ENCODE results near the gene PELI2.

The PELI2 gene

DNA sequence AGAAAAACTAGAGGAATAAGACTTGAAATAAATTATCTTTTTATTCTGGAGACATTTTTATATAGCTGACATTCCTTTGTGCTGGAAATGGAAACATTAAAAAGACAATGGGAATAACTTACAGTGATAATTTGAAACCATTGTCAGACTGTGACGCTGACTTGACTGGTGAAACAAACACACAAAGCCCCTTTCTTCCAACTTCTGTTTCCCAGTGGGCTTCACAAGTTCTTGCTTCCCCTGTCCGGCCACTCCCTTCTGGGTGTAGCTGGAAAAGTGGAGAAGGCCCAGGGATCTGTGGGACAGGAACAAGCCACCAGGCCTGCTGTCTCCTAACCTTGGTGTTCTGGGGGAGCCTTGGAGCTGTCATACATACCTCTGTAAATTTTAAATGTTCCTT lies 58.8 kb downstream of the PELI2 start:
- H3K4me3 ChIP-seq (ENCODE audit: low read length), result no peak overlapping the region
- no peak for DNase-seq
- no peaks in the 10 kb centered on the region for H3K27me3 ChIP-seq (replicated peaks; ENCODE audit: insufficient read depth, low read length)
- no peaks in the 10 kb centered on the region for H3K9me2 ChIP-seq (replicated peaks; ENCODE audit: insufficient read depth, low read length)
- H3K9ac ChIP-seq (ENCODE audit: low read length), result no peak overlapping the region
- H2AFZ ChIP-seq (ENCODE audit: low read length), result no peak overlapping the region
- no peaks in the 10 kb centered on the region for H3K4me1 ChIP-seq (ENCODE audit: low read length)
- no peaks in the 10 kb centered on the region for H3K36me3 ChIP-seq (replicated peaks; ENCODE audit: insufficient read depth, low read length)
- no peak overlapping the region for H3K4me2 ChIP-seq (ENCODE audit: low read depth, low read length)
- H3F3A ChIP-seq (ENCODE audit: insufficient read depth, low read length), result no peaks in the 10 kb centered on the region
- TF ChIP-seq CTCF (IDR thresholded peaks at IDR 0.05; ENCODE audit: low read length) (no peak), EZH2 (optimal IDR thresholded peaks at IDR 0.05; ENCODE audit: low read depth, low read length) (no peak), EZH2phosphoT487 (IDR thresholded peaks at IDR 0.05; ENCODE audit: low read length) (no peak)
- no peaks in the 10 kb centered on the region for H3K9me3 ChIP-seq (replicated peaks; ENCODE audit: insufficient read depth, low read length)
- H3K27ac ChIP-seq (ENCODE audit: low read length), result no peak overlapping the region
- no peaks in the 10 kb centered on the region for H4K20me1 ChIP-seq (ENCODE audit: insufficient read depth, low read length)
- no peaks in the 10 kb centered on the region for H3K79me2 ChIP-seq (ENCODE audit: low read length)

GRCh38 chr14:56180754-56181542 lies 62.7 kb downstream of the PELI2 start:
- DNase-seq, result no peak
- no peak for TF ChIP-seq EZH2 (optimal IDR thresholded peaks at IDR 0.05; ENCODE audit: low read depth, low read length)
- TF ChIP-seq EZH2phosphoT487 (IDR thresholded peaks at IDR 0.05; ENCODE audit: low read length), result no peak
- no peak for TF ChIP-seq CTCF (IDR thresholded peaks at IDR 0.05; ENCODE audit: low read length)
- Histone ChIP-seq H3K4me3 (ENCODE audit: low read length) (no peak overlapping the region), H3K27me3 (replicated peaks; ENCODE audit: insufficient read depth, low read length) (no peaks in the 10 kb centered on the region), H3K79me2 (ENCODE audit: low read length) (no peaks in the 10 kb centered on the region), H3K4me2 (ENCODE audit: low read depth, low read length) (no peak overlapping the region), H3K9ac (ENCODE audit: low read length) (no peak overlapping the region), H3K9me2 (replicated peaks; ENCODE audit: insufficient read depth, low read length) (no peaks in the 10 kb centered on the region), H3K36me3 (replicated peaks; ENCODE audit: insufficient read depth, low read length) (no peaks in the 10 kb centered on the region), H4K20me1 (ENCODE audit: insufficient read depth, low read length) (no peaks in the 10 kb centered on the region), H3K9me3 (replicated peaks; ENCODE audit: insufficient read depth, low read length) (no peaks in the 10 kb centered on the region), H3F3A (ENCODE audit: insufficient read depth, low read length) (no peaks in the 10 kb centered on the region), H3K27ac (ENCODE audit: low read length) (no peak overlapping the region), H3K4me1 (ENCODE audit: low read length) (no peaks in the 10 kb centered on the region), H2AFZ (ENCODE audit: low read length) (no peak overlapping the region)

- no peak overlapping the region for H3K4me2 ChIP-seq (ENCODE audit: low read depth, low read length)
- no peaks in the 10 kb centered on the region for H3K27me3 ChIP-seq (replicated peaks; ENCODE audit: insufficient read depth, low read length)
- TF ChIP-seq CTCF (IDR thresholded peaks at IDR 0.05; ENCODE audit: low read length), result no peak
- no peak for DNase-seq
- H3K4me1 ChIP-seq (ENCODE audit: low read length), result no peaks in the 10 kb centered on the region
- no peak overlapping the region for H3K9ac ChIP-seq (ENCODE audit: low read length)
- H3K4me3 ChIP-seq (ENCODE audit: low read length), result no peak overlapping the region
- H3K9me3 ChIP-seq (replicated peaks; ENCODE audit: insufficient read depth, low read length), result no peaks in the 10 kb centered on the region
- H3K27ac ChIP-seq (ENCODE audit: low read length), result no peak overlapping the region
- H3K9me2 ChIP-seq (replicated peaks; ENCODE audit: insufficient read depth, low read length), result no peaks in the 10 kb centered on the region
- H4K20me1 ChIP-seq (ENCODE audit: insufficient read depth, low read length), result no peaks in the 10 kb centered on the region
- H3F3A ChIP-seq (ENCODE audit: insufficient read depth, low read length), result no peaks in the 10 kb centered on the region
- no peak overlapping the region for H2AFZ ChIP-seq (ENCODE audit: low read length)
- no peaks in the 10 kb centered on the region for H3K36me3 ChIP-seq (replicated peaks; ENCODE audit: insufficient read depth, low read length)
- H3K79me2 ChIP-seq (ENCODE audit: low read length), result no peaks in the 10 kb centered on the region
These were observed 63.5 kb downstream of the PELI2 start for GRCh38 chr14:56181681-56182085.
